Measurements from ENCODE around the gene EIF3L. TPM values are rescaled to one million over a fixed set of nuclear protein-coding genes. Genes with fewer than 3 reads are reported as not detected.

Gene EIF3L
- total and polyA plus RNA-seq, 2 donors (not counting 1 experiment from before 2014, with no cell fraction given): 288 to 515 TPM

GRCh38 chr22:37806409-37807333 lies 42.5 kb upstream of the EIF3L start:
- Histone ChIP-seq H2AFZ (ENCODE audit: low read length) (no peak overlapping the region), H3K79me2 (ENCODE audit: control insufficient read depth, insufficient read depth, low read length) (peaks cover 19% of the 10 kb centered on the region), H4K20me1 (ENCODE audit: control insufficient read depth, extremely low read depth, insufficient read depth, low read length) (no peaks in the 10 kb centered on the region), H3K9ac (ENCODE audit: insufficient read depth, low read length) (peak overlapping the region; percentile 32), H3K4me2 (ENCODE audit: extremely low read depth, insufficient read depth, low read length) (peak overlapping the region; percentile 95), H3K27me3 (ENCODE audit: control insufficient read depth, insufficient read depth, low read length) (no peaks in the 10 kb centered on the region), H3K36me3 (ENCODE audit: control insufficient read depth, insufficient read depth, low read length) (no peaks in the 10 kb centered on the region), H3K27ac (ENCODE audit: insufficient read depth, low read length) (peak overlapping the region; percentile 85), H3K4me1 (ENCODE audit: control insufficient read depth, extremely low read depth, insufficient read depth, low read length) (peaks cover 12% of the 10 kb centered on the region), H3K9me3 (ENCODE audit: control insufficient read depth, insufficient read depth, low read depth, low read length) (no peaks in the 10 kb centered on the region), H3K4me3 (replicated peaks in 1 of 4; ENCODE audit: control extremely low read depth in 1 of 4, insufficient read depth in 1 of 4, low read depth in 3 of 4, low read length in 4 of 4) (peak overlapping the region; percentile 71 to 89 (median 80))
- DNase-seq (ENCODE audit: low read depth in 2 of 2): peak; percentile 51 to 52
- no peak for TF ChIP-seq EZH2 (IDR thresholded peaks at IDR 0.05; ENCODE audit: low read length, missing control alignments)
- TF ChIP-seq, protein P1, sequence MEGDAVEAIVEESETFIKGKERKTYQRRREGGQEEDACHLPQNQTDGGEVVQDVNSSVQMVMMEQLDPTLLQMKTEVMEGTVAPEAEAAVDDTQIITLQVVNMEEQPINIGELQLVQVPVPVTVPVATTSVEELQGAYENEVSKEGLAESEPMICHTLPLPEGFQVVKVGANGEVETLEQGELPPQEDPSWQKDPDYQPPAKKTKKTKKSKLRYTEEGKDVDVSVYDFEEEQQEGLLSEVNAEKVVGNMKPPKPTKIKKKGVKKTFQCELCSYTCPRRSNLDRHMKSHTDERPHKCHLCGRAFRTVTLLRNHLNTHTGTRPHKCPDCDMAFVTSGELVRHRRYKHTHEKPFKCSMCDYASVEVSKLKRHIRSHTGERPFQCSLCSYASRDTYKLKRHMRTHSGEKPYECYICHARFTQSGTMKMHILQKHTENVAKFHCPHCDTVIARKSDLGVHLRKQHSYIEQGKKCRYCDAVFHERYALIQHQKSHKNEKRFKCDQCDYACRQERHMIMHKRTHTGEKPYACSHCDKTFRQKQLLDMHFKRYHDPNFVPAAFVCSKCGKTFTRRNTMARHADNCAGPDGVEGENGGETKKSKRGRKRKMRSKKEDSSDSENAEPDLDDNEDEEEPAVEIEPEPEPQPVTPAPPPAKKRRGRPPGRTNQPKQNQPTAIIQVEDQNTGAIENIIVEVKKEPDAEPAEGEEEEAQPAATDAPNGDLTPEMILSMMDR (conservative IDR thresholded peaks at IDR 0.05 in 1 of 2, IDR thresholded peaks at IDR 0.05 in 1 of 2; ENCODE audit: low read depth in 1 of 2, low read length in 2 of 2): no peak

DNA sequence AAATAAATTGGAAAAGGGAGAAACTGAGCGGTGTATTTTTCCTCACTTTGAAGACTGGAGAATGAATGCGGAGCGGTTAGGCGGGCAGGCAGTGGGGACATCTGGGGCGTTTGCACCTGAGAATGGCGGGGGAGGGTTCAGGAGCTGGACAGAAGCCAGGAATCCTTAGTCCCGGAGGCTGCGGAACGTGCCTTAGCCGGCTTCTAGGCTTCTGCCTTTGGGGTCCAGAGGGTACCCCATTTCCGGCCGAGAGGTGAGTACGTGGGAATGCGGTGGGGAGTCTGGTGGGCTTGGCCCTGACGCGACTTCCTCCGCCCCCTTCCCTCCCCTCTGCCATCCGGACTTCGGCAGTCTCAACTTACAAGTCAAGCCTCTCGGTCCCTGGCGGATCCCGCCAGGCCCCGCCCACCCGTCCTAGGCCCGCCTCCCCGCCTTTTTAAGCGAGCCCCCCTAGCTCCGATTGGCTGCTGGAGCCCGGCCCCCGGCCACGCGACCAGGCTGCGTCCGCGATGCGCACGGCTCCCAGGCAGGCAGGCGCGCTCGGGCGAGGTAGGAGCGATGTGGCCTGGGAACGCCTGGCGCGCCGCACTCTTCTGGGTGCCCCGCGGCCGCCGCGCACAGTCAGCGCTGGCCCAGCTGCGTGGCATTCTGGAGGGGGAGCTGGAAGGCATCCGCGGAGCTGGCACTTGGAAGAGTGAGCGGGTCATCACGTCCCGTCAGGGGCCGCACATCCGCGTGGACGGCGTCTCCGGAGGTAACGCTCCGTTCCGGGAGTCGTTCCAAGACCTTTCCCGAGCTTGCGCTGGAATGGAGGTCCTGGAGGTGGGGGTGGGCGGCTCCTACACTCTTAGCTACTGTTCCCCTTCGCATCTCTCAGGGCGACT lies 41.6 kb upstream of the EIF3L start, which contains the start of gene GCAT:
Gene GCAT (plus strand): TSS at position 525 of the 884 bp plus-strand sequence. CDS start 34 bp downstream, at position 559.
- peak within 1 kb of the TSS; percentile 70 for H3K9ac ChIP-seq (ENCODE audit: insufficient read depth, low read length)
- H4K20me1 ChIP-seq (ENCODE audit: control insufficient read depth, extremely low read depth, insufficient read depth, low read length): no peaks in the 10 kb centered on the region
- peak within 1 kb of the TSS; percentile 95 for H3K4me2 ChIP-seq (ENCODE audit: extremely low read depth, insufficient read depth, low read length)
- H3K27ac ChIP-seq (ENCODE audit: insufficient read depth, low read length): peak within 1 kb of the TSS; percentile 85
- peak within 1 kb of the TSS; percentile 71 to 89 (median 80) for H3K4me3 ChIP-seq (replicated peaks in 1 of 4; ENCODE audit: control extremely low read depth in 1 of 4, insufficient read depth in 1 of 4, low read depth in 3 of 4, low read length in 4 of 4)
- TF ChIP-seq EZH2 (IDR thresholded peaks at IDR 0.05; ENCODE audit: low read length, missing control alignments): no peak
- TF ChIP-seq, protein P1 (conservative IDR thresholded peaks at IDR 0.05 in 1 of 2, IDR thresholded peaks at IDR 0.05 in 1 of 2; ENCODE audit: low read depth in 1 of 2, low read length in 2 of 2): no peak
- no peaks in the 10 kb centered on the region for H3K36me3 ChIP-seq (ENCODE audit: control insufficient read depth, insufficient read depth, low read length)
- no peaks in the 10 kb centered on the region for H3K27me3 ChIP-seq (ENCODE audit: control insufficient read depth, insufficient read depth, low read length)
- peaks cover 11% of the 10 kb centered on the region for H3K4me1 ChIP-seq (ENCODE audit: control insufficient read depth, extremely low read depth, insufficient read depth, low read length)
- H2AFZ ChIP-seq (ENCODE audit: low read length): peak within 1 kb of the TSS; percentile 95
- H3K79me2 ChIP-seq (ENCODE audit: control insufficient read depth, insufficient read depth, low read length): peaks cover 19% of the 10 kb centered on the region
- no peaks in the 10 kb centered on the region for H3K9me3 ChIP-seq (ENCODE audit: control insufficient read depth, insufficient read depth, low read depth, low read length)
- DNase-seq (ENCODE audit: low read depth in 2 of 2): peak; percentile 96

DNA sequence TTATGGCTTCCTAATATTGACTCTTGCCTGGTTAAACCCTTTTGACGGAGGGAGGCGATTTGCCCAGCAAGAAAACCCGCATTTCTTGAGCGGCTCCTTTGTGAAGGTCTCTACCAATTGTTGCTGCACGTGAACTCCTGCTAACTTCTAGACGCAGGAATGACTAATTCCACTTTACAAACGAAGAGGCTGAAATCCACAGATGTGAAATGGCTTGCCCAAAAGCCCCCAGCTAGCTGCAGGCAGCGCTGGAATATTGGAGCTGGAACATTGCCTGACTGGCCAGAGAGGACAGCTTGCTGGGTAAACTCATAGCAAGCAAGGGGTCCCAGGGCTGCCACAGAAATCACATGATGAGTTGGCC lies 40.9 kb upstream of the EIF3L start:
- Histone ChIP-seq H4K20me1 (ENCODE audit: control insufficient read depth, extremely low read depth, insufficient read depth, low read length) (no peaks in the 10 kb centered on the region), H3K4me1 (ENCODE audit: control insufficient read depth, extremely low read depth, insufficient read depth, low read length) (peaks cover 6% of the 10 kb centered on the region), H3K79me2 (ENCODE audit: control insufficient read depth, insufficient read depth, low read length) (peaks cover 19% of the 10 kb centered on the region), H3K36me3 (ENCODE audit: control insufficient read depth, insufficient read depth, low read length) (no peaks in the 10 kb centered on the region), H3K9me3 (ENCODE audit: control insufficient read depth, insufficient read depth, low read depth, low read length) (no peaks in the 10 kb centered on the region), H3K27ac (ENCODE audit: insufficient read depth, low read length) (peak overlapping the region; percentile 73), H3K27me3 (ENCODE audit: control insufficient read depth, insufficient read depth, low read length) (no peaks in the 10 kb centered on the region), H3K4me3 (replicated peaks in 1 of 4; ENCODE audit: control extremely low read depth in 1 of 4, insufficient read depth in 1 of 4, low read depth in 3 of 4, low read length in 4 of 4) (peak overlapping the region; percentile 67 to 89 (median 74)), H3K9ac (ENCODE audit: insufficient read depth, low read length) (peak overlapping the region; percentile 70), H3K4me2 (ENCODE audit: extremely low read depth, insufficient read depth, low read length) (peak overlapping the region; percentile 89), H2AFZ (ENCODE audit: low read length) (peak overlapping the region; percentile 95)
- DNase-seq (ENCODE audit: low read depth in 2 of 2): peak in 1 of 2 donors; percentile 56
- TF ChIP-seq EZH2 (IDR thresholded peaks at IDR 0.05; ENCODE audit: low read length, missing control alignments): no peak
- TF ChIP-seq, protein P1 (conservative IDR thresholded peaks at IDR 0.05 in 1 of 2, IDR thresholded peaks at IDR 0.05 in 1 of 2; ENCODE audit: low read depth in 1 of 2, low read length in 2 of 2): no peak
